Mucosa of descending colon (tissue), 3 donors: ENCODE results near the gene CIROP. TPM values are rescaled to one million over a fixed set of nuclear protein-coding genes. Genes with fewer than 3 reads are reported as not detected.

Experiments
- ATAC-seq: fragments of 200-7000 bp; cut with Tn5 transposase; one replicate; pipeline ENCODE4 v1.9.1; 2020; ENCODE audit warnings: mild to moderate bottlenecking, moderate library complexity
- DNase-seq, 3 donors: peaks; one replicate each; pipeline ENCODE4 v3.0.0-alpha.2; 2020
- H3K36me3 ChIP-seq: fragments of 200-600 bp; one replicate; pipeline ENCODE4 v1.8.0; 2021; ENCODE audit warnings: low read depth, mild to moderate bottlenecking
- H3K4me1 ChIP-seq: fragments of 200-600 bp; one replicate; pipeline ENCODE4 v1.8.0; 2021; ENCODE audit warnings: low read depth, mild to moderate bottlenecking
- H3K4me3 ChIP-seq: fragments of 200-600 bp; one replicate; pipeline ENCODE4 v1.8.0; 2021; ENCODE audit warnings: mild to moderate bottlenecking
- H3K9me3 ChIP-seq: fragments of 200-600 bp; one replicate; pipeline ENCODE4 v1.8.0; 2021; ENCODE audit warnings: mild to moderate bottlenecking
- intact Hi-C, 2 donors: fragments of 100-400 bp; cut with DNase I in 1 of 2; cut with micrococcal nuclease in 1 of 2; formaldehyde crosslinking; loops; one replicate each; pipeline versions ENCODE4 v1.11.0 to v1.11.1; 2022; cut with DNase I, micrococcal nuclease
- total RNA-seq, 3 donors: library from RNA; stranded (reverse); fragmentation: NEBNext Ultra II Directional in 2 of 3; extraction: Animal tissue kit (Norgen Biotek cat#: 25700) in 2 of 3; gene quantifications; one replicate each; pipeline versions ENCODE4 v1.2.1 to v1.2.4, GENCODE V29; 2021 to 2023
- TF ChIP-seq, protein P1 (sequence below): fragments of 200-600 bp; IDR thresholded peaks from one replicate; pipeline ENCODE4 v1.8.0; 2022; ENCODE audit warnings: antibody characterized with exemption, mild to moderate bottlenecking
- donor health status: DM: no; HTN: no; CAD: no; lungs with moderate emphysema.
- donor health status: DM: no; HTN: no; CAD: no.
- donor health status: DM: no; HTN: yes; CAD: no.

Gene CIROP
- total RNA-seq, 3 donors from 2014 or later, result 0.13 TPM; not detected in 2

DNA sequence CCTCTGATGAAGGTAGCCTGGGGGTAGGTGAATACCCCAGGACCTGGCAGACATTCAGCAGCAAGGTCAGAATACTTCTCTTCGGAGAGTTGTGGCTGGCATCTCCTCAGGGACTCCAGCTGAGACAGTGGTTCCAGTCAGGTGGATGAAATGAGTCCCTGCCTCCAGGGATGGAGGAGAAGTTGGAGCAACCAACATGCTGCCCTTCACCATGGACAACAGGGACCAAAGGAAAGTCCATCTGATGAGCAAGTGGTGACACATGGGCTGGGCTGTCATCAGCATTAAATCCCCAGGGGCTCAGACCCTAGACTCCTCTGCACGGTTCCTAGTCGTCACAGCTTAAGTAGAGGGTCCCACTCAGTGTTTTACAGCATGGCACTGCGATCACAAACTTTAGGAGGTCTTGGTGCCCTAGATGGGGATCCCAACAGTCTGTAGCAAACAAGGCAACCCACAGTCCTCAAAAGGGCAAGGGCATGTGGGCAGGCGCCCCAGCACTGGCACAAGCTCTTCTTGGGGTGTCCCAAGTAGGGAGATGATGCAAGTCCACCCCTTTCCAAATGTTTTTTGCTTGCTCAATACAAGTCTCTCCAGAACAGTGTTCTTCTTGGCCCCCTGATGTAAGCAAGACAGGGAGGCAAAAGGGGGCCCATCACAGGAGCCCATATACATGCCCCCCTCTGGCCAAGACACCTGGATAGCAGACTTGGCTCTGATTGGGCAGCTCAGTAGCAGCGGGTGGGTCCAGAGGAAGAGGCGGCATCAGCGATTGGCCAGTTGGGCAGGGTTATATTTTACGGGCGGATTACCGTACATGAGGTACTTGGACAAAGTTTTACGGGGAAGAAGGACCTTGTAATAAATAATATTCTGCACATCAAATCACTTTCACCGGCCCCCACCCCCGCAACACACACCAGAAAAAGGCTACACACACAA lies 36.7 kb downstream of the CIROP start:
- peaks cover 14% of the 10 kb centered on the region for H3K36me3 ChIP-seq
- H3K4me1 ChIP-seq, result peaks cover 27% of the 10 kb centered on the region
- intact Hi-C loops, result no loop called here
- DNase-seq, result peak in 1 of 3 donors; percentile 28
- TF ChIP-seq, protein P1, sequence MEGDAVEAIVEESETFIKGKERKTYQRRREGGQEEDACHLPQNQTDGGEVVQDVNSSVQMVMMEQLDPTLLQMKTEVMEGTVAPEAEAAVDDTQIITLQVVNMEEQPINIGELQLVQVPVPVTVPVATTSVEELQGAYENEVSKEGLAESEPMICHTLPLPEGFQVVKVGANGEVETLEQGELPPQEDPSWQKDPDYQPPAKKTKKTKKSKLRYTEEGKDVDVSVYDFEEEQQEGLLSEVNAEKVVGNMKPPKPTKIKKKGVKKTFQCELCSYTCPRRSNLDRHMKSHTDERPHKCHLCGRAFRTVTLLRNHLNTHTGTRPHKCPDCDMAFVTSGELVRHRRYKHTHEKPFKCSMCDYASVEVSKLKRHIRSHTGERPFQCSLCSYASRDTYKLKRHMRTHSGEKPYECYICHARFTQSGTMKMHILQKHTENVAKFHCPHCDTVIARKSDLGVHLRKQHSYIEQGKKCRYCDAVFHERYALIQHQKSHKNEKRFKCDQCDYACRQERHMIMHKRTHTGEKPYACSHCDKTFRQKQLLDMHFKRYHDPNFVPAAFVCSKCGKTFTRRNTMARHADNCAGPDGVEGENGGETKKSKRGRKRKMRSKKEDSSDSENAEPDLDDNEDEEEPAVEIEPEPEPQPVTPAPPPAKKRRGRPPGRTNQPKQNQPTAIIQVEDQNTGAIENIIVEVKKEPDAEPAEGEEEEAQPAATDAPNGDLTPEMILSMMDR, result no peak
- no peak overlapping the region for H3K4me3 ChIP-seq
- H3K9me3 ChIP-seq, result no peaks in the 10 kb centered on the region
- ATAC-seq, result no peak

DNA sequence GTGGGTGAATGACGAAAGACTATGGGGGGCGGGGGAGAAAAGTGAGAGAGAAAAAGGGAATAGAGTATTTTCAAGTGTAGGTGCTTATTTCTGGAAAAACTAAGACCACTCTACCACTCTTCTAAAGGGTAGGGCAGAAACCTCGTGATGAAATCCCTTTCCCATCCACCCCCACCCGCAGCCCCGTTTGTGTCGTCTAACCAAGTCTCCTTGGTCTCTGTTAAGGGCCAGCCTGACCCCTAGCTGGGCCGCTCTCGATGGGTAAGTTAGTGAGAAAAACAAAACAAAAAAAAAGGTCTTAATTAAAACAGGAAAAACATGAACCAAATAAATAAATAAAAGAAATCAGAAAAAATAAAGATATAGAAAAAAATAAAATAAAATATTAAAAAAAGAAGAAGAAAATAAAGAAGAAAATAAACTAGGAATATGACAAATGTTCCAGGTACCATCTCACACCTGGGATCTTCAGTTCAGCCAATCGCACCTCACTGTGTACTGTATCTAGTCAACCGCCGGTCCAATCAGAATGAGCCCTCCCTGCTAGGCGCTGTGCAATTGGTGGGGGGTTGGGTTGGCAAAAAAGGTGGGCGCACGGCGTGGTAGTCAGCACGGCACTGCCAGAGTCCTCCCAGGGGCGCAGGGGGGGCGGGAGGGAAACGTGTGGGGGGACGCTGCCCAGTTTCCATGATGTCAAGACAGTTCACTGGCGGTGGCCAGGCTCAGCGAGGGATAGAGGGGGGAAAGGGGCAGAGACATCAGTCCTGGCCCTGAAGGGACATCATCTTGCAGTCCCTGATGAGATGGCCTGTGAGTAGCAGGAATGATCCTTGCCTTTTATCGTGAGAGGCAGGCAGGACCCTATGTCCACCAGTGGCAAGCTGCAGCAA lies 37.7 kb downstream of the CIROP start:
- peaks cover 18% of the 10 kb centered on the region for H3K4me1 ChIP-seq
- ATAC-seq (no peak), DNase-seq (no peak)
- intact Hi-C loops, result no loop called here
- no peaks in the 10 kb centered on the region for H3K9me3 ChIP-seq
- TF ChIP-seq, protein P1, result no peak
- no peak overlapping the region for H3K4me3 ChIP-seq
- H3K36me3 ChIP-seq, result peaks cover 20% of the 10 kb centered on the region

DNA sequence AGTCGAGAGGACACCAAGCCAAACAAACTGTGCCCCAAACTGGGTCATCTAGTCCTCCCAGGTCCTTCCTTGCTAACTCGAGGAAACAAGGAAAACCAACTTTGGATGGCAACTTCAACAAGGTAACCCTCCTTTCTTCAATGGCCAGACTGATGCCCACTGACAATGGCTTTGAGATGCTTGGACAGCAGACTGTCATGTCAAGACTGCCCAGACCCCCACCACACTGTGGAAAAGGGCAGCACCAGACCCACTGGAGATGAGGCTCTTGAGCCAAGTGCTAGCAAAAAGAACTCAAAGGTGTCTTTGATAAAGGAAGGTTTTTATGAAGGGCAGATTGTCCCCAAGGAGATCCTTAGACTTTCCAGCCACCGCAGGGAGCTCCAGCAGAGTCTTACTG lies 38.4 kb downstream of the CIROP start:
- Histone ChIP-seq H3K4me3 (no peak overlapping the region), H3K36me3 (peaks cover 20% of the 10 kb centered on the region), H3K4me1 (peaks cover 11% of the 10 kb centered on the region), H3K9me3 (no peaks in the 10 kb centered on the region)
- intact Hi-C loops, result no loop called here
- TF ChIP-seq, protein P1, result no peak
- ATAC-seq (no peak), DNase-seq (no peak)

DNA sequence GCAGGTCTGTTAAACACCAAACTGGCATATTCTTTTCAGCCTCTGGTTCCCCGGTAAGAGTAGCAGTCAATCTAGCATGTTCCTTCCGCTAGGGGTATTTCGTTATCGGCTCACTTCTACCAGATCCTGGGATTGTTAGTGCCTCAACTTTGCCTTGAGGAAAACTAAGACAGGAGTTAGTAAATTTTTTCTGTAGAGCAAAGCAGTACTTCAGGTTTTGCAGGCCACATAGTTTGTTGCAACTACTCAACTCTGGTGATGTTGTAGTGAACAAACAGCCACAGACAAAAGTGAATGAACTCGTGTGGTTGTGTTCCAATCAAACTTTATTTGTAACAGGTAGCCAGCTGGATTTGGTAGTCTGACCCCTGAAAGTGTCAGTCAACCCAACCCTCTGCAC lies 41.2 kb downstream of the CIROP start:
- ATAC-seq (no peak), DNase-seq (no peak)
- no peak overlapping the region for H3K4me3 ChIP-seq
- TF ChIP-seq, protein P1, result no peak
- peaks cover under 1% of the 10 kb centered on the region for H3K4me1 ChIP-seq
- peaks cover 29% of the 10 kb centered on the region for H3K36me3 ChIP-seq
- H3K9me3 ChIP-seq, result no peaks in the 10 kb centered on the region
- intact Hi-C loops, result no loop called here

DNA sequence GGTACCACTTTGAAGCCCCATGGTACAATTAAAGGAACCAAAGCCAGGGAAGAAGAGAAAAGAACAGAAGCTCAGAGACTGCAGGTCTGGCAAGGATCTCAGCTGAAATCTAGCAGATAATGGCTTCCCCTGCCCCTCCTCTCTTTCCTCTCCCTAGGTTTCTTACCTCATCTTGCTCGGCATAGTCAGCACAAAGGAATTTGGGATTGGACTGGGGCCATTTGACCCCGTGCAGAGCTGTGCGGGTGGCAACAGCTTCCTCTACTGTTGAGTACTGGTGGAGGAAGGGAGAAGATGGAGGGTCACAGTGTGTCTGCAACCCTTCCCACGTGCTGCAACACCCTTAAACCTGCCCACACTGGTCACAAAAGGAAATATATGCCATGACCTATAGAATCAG lies 42.8 kb downstream of the CIROP start:
- intact Hi-C loops, result no loop called here
- DNase-seq (no peak), ATAC-seq (no peak)
- no peak overlapping the region for H3K4me3 ChIP-seq
- TF ChIP-seq, protein P1, result no peak
- H3K4me1 ChIP-seq, result peaks cover under 1% of the 10 kb centered on the region
- H3K36me3 ChIP-seq, result peaks cover 21% of the 10 kb centered on the region
- no peaks in the 10 kb centered on the region for H3K9me3 ChIP-seq
